ENCODE results near the gene RANBP17. TPM values are rescaled to one million over a fixed set of nuclear protein-coding genes. Genes with fewer than 3 reads are reported as not detected.

RANBP17 gene
- total and polyA plus RNA-seq, 2 donors (not counting 1 experiment from before 2014, with no cell fraction given) = 3.1 to 3.5 TPM

GRCh38 chr5:171313481-171314206, 451.8 kb downstream of the RANBP17 start:
- no peaks in the 10 kb centered on the region for H3K4me1 ChIP-seq (ENCODE audit: control insufficient read depth, extremely low read depth, insufficient read depth, low read length)
- no peaks in the 10 kb centered on the region for H3K9me3 ChIP-seq (ENCODE audit: control insufficient read depth, insufficient read depth, low read depth, low read length)
- H3K4me2 ChIP-seq (ENCODE audit: extremely low read depth, insufficient read depth, low read length) = no peak overlapping the region
- no peak overlapping the region for H3K27ac ChIP-seq (ENCODE audit: insufficient read depth, low read length)
- no peaks in the 10 kb centered on the region for H3K79me2 ChIP-seq (ENCODE audit: control insufficient read depth, insufficient read depth, low read length)
- H3K36me3 ChIP-seq (ENCODE audit: control insufficient read depth, insufficient read depth, low read length) = no peaks in the 10 kb centered on the region
- no peak overlapping the region for H2AFZ ChIP-seq (ENCODE audit: low read length)
- peak; percentile 26 for TF ChIP-seq EZH2 (IDR thresholded peaks at IDR 0.05; ENCODE audit: low read length, missing control alignments)
- no peak for TF ChIP-seq CTCF (conservative IDR thresholded peaks at IDR 0.05 in 1 of 2, IDR thresholded peaks at IDR 0.05 in 1 of 2; ENCODE audit: low read depth in 1 of 2, low read length in 2 of 2)
- H3K27me3 ChIP-seq (ENCODE audit: control insufficient read depth, insufficient read depth, low read length) = peaks cover 82% of the 10 kb centered on the region
- no peak overlapping the region for H3K4me3 ChIP-seq (replicated peaks in 1 of 4; ENCODE audit: control extremely low read depth in 1 of 4, insufficient read depth in 1 of 4, low read depth in 3 of 4, low read length in 4 of 4)
- H3K9ac ChIP-seq (ENCODE audit: insufficient read depth, low read length) = no peak overlapping the region
- H4K20me1 ChIP-seq (ENCODE audit: control insufficient read depth, extremely low read depth, insufficient read depth, low read length) = no peaks in the 10 kb centered on the region
- no peak for DNase-seq (ENCODE audit: low read depth in 2 of 2)

GRCh38 chr5:171314728-171315385, 453.0 kb downstream of the RANBP17 start:
- Histone ChIP-seq H3K27ac (ENCODE audit: insufficient read depth, low read length) (no peak overlapping the region), H3K27me3 (ENCODE audit: control insufficient read depth, insufficient read depth, low read length) (peaks cover 80% of the 10 kb centered on the region), H3K4me2 (ENCODE audit: extremely low read depth, insufficient read depth, low read length) (no peak overlapping the region), H3K9me3 (ENCODE audit: control insufficient read depth, insufficient read depth, low read depth, low read length) (no peaks in the 10 kb centered on the region), H3K4me1 (ENCODE audit: control insufficient read depth, extremely low read depth, insufficient read depth, low read length) (no peaks in the 10 kb centered on the region), H3K9ac (ENCODE audit: insufficient read depth, low read length) (no peak overlapping the region), H3K79me2 (ENCODE audit: control insufficient read depth, insufficient read depth, low read length) (no peaks in the 10 kb centered on the region), H4K20me1 (ENCODE audit: control insufficient read depth, extremely low read depth, insufficient read depth, low read length) (no peaks in the 10 kb centered on the region), H2AFZ (ENCODE audit: low read length) (no peak overlapping the region), H3K36me3 (ENCODE audit: control insufficient read depth, insufficient read depth, low read length) (no peaks in the 10 kb centered on the region), H3K4me3 (replicated peaks in 1 of 4; ENCODE audit: control extremely low read depth in 1 of 4, insufficient read depth in 1 of 4, low read depth in 3 of 4, low read length in 4 of 4) (peak overlapping the region in 1 of 4 experiments; percentile 20)
- TF ChIP-seq EZH2 (IDR thresholded peaks at IDR 0.05; ENCODE audit: low read length, missing control alignments) = peak; percentile 81
- TF ChIP-seq CTCF (conservative IDR thresholded peaks at IDR 0.05 in 1 of 2, IDR thresholded peaks at IDR 0.05 in 1 of 2; ENCODE audit: low read depth in 1 of 2, low read length in 2 of 2) = no peak
- peak in 1 of 2 donors; percentile 17 for DNase-seq (ENCODE audit: low read depth in 2 of 2)

GRCh38 chr5:171315386-171315891, 453.6 kb downstream of the RANBP17 start:
- DNase-seq (ENCODE audit: low read depth in 2 of 2) = peak in 1 of 2 donors; percentile 10
- H3K4me3 ChIP-seq (replicated peaks in 1 of 4; ENCODE audit: control extremely low read depth in 1 of 4, insufficient read depth in 1 of 4, low read depth in 3 of 4, low read length in 4 of 4) = peak overlapping the region in 1 of 4 experiments; percentile 20
- no peaks in the 10 kb centered on the region for H3K36me3 ChIP-seq (ENCODE audit: control insufficient read depth, insufficient read depth, low read length)
- H3K4me1 ChIP-seq (ENCODE audit: control insufficient read depth, extremely low read depth, insufficient read depth, low read length) = no peaks in the 10 kb centered on the region
- H3K79me2 ChIP-seq (ENCODE audit: control insufficient read depth, insufficient read depth, low read length) = no peaks in the 10 kb centered on the region
- H3K9me3 ChIP-seq (ENCODE audit: control insufficient read depth, insufficient read depth, low read depth, low read length) = no peaks in the 10 kb centered on the region
- H4K20me1 ChIP-seq (ENCODE audit: control insufficient read depth, extremely low read depth, insufficient read depth, low read length) = no peaks in the 10 kb centered on the region
- no peak overlapping the region for H2AFZ ChIP-seq (ENCODE audit: low read length)
- TF ChIP-seq EZH2 (IDR thresholded peaks at IDR 0.05; ENCODE audit: low read length, missing control alignments) (no peak), CTCF (conservative IDR thresholded peaks at IDR 0.05 in 1 of 2, IDR thresholded peaks at IDR 0.05 in 1 of 2; ENCODE audit: low read depth in 1 of 2, low read length in 2 of 2) (no peak)
- no peak overlapping the region for H3K9ac ChIP-seq (ENCODE audit: insufficient read depth, low read length)
- H3K27ac ChIP-seq (ENCODE audit: insufficient read depth, low read length) = no peak overlapping the region
- peaks cover 76% of the 10 kb centered on the region for H3K27me3 ChIP-seq (ENCODE audit: control insufficient read depth, insufficient read depth, low read length)
- H3K4me2 ChIP-seq (ENCODE audit: extremely low read depth, insufficient read depth, low read length) = peak overlapping the region; percentile 33

Measured in fibroblast of lung (primary cell).